Measurements from ENCODE around the gene RBM5.

DNA sequence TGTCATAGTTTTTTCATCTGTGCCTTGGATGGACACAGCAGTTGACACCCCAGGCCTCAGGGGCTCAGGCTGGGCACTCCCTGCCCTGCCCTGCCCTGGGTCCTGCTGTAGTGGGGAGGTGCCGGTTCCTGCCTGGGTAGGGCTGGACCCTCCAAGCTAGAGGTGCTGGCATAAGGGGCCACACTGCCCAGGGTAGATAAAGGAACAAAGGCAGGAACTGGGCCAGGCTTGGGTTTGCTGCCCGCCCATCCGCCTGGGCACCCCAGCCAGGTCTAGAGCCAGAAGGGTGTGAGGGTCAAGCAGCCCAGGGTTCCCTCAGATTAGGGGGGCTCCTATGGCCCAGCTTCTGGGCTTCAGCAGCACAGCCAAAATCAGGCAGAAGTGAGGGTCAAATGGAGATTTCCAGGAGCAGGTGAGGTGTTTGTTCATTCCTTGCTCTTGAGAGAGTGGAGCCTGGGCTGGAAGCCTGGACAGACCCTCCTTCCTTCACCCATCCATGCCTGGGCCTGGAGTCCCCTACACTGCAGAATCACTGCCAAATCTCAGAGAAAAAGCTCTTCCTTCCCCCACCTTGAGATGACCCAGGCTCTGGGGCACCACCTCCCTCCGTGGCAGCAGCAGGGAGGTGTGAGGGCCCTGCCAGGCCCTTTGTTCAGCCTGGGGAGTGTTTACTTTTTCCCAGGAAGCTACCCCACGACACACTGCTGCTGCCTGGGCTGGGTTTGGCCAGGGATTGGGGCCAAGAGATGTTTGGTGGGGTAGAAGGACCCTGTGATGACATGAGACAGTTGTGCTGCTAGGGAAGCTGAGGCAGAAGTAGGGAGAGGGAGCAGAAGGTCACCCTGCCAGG, 73.5 kb downstream of the RBM5 start:
- TF ChIP-seq POLR2A (IDR thresholded peaks at IDR 0.05; ENCODE audit: low read depth, low read length), result no peak
- no peak for TF ChIP-seq TAF1 (IDR thresholded peaks at IDR 0.05; ENCODE audit: low read depth, low read length)
- no peak for TF ChIP-seq POLR2AphosphoS5 (IDR thresholded peaks at IDR 0.05; ENCODE audit: low read depth, low read length)
- TF ChIP-seq SPI1 (IDR thresholded peaks at IDR 0.05; ENCODE audit: low read depth, low read length), result no peak
- TF ChIP-seq PAX5 (IDR thresholded peaks at IDR 0.05; ENCODE audit: insufficient read depth, low read length, severe bottlenecking), result no peak
- TF ChIP-seq POU2F2 (IDR thresholded peaks at IDR 0.05; ENCODE audit: low read depth, low read length), result no peak

Measured in GM12891 (cell line).